ENCODE results near the gene ZNF750. TPM values are rescaled to one million over a fixed set of nuclear protein-coding genes. Genes with fewer than 3 reads are reported as not detected.

ZNF750 gene
- total RNA-seq, 1 experiment from 2014 or later = not detected

DNA sequence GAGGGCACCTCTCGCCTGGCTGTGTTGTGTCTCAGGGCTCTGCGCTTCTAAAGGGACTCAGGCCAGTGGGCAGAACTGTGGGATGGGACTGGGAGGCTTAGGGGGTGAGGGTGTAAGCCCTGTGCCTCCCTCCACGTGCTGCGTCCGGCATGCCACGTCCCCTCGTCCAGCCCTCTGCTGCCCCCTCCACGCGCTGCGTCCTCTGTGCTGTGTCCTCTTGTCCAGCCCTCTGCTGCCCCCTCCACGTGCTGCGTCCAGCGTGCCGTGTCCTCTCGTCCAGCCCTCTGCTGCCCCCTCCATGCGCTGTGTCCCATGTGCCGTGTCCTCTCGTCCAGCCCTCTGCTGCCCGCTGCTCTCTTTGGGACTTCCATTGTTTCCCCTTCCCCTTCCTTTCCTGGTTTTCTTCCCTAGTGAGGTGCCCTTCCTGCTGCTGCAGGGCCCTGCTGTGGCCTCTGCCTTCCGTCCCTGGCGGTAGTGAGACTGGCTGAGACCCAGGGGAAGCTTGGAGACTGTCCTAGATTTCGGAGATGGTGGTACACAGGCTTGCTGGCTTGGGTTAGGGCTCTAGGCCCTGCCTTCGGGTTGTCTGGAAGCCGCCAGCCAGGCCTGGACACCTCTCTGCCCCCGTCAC lies 6.4 kb upstream of the ZNF750 start:
- CTCF ChIA-PET = no interaction called here
- POLR2A ChIA-PET (ENCODE audit: low non-redundant PET) = no interaction called here
- Histone ChIP-seq H3K27me3 (replicated peaks; ENCODE audit: insufficient read depth, low read depth, low read length, poor library complexity) (no peaks in the 10 kb centered on the region), H3K4me3 (ENCODE audit: low read depth, low read length, poor library complexity, severe bottlenecking) (no peak overlapping the region), H3K27ac (ENCODE audit: low read depth, low read length, poor library complexity, severe bottlenecking) (no peak overlapping the region), H3K9me3 (ENCODE audit: low read depth, low read length, poor library complexity, severe bottlenecking) (no peaks in the 10 kb centered on the region), H3K36me3 (ENCODE audit: insufficient read depth, low read length, poor library complexity, severe bottlenecking) (no peaks in the 10 kb centered on the region), H3K4me1 (ENCODE audit: insufficient read depth, low read length, poor library complexity, severe bottlenecking) (no peaks in the 10 kb centered on the region)
- no peak for DNase-seq (ENCODE audit: low spot score)
- BruUV-seq (replicated peaks) = no TSS peak
- intact Hi-C loops (cut with micrococcal nuclease; ENCODE audit: unreplicated experiment) = no loop called here
- no peak for TF ChIP-seq EZH2 (IDR thresholded peaks at IDR 0.05; ENCODE audit: borderline replicate concordance, low read depth, low read length, poor library complexity, severe bottlenecking)
- TF ChIP-seq, protein P1, sequence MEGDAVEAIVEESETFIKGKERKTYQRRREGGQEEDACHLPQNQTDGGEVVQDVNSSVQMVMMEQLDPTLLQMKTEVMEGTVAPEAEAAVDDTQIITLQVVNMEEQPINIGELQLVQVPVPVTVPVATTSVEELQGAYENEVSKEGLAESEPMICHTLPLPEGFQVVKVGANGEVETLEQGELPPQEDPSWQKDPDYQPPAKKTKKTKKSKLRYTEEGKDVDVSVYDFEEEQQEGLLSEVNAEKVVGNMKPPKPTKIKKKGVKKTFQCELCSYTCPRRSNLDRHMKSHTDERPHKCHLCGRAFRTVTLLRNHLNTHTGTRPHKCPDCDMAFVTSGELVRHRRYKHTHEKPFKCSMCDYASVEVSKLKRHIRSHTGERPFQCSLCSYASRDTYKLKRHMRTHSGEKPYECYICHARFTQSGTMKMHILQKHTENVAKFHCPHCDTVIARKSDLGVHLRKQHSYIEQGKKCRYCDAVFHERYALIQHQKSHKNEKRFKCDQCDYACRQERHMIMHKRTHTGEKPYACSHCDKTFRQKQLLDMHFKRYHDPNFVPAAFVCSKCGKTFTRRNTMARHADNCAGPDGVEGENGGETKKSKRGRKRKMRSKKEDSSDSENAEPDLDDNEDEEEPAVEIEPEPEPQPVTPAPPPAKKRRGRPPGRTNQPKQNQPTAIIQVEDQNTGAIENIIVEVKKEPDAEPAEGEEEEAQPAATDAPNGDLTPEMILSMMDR (conservative IDR thresholded peaks at IDR 0.05; ENCODE audit: low read depth, low read length) = no peak

DNA sequence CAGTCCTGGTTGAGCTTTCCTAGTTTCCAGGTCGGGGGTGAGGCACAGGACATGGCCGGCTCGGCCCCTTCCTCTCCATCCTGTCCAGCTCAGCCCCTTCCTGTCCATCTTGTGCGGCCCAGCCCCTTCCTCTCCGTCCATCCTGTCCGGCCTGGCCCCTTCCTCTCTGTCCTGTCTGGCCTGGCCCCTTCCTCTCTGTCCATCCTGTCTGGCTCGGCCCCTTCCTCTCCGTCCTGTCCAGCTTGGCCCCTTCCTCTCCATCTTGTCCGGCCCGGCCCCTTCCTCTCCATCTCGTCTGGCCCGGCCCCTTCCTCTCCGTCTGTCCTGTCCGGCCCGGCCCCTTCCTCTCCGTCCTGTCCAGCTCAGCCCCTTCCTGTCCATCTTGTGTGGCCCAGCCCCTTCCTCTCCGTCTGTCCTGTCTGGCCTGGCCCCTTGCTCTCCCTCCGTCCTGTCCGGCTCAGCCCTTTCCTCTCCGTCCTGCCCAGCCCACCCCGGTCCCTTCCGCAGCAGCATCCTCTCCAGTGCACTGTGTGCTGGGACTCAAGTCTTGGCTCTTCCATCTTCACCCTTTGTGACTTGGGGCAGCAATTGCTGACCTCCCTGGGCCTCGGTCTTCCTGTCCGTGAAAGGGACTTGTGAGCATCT lies 5.5 kb upstream of the ZNF750 start:
- CTCF ChIA-PET = no interaction called here
- intact Hi-C loops (cut with micrococcal nuclease; ENCODE audit: unreplicated experiment) = no loop called here
- Histone ChIP-seq H3K27ac (ENCODE audit: low read depth, low read length, poor library complexity, severe bottlenecking) (no peak overlapping the region), H3K27me3 (replicated peaks; ENCODE audit: insufficient read depth, low read depth, low read length, poor library complexity) (no peaks in the 10 kb centered on the region), H3K36me3 (ENCODE audit: insufficient read depth, low read length, poor library complexity, severe bottlenecking) (no peaks in the 10 kb centered on the region), H3K4me3 (ENCODE audit: low read depth, low read length, poor library complexity, severe bottlenecking) (no peak overlapping the region), H3K4me1 (ENCODE audit: insufficient read depth, low read length, poor library complexity, severe bottlenecking) (no peaks in the 10 kb centered on the region), H3K9me3 (ENCODE audit: low read depth, low read length, poor library complexity, severe bottlenecking) (no peaks in the 10 kb centered on the region)
- POLR2A ChIA-PET (ENCODE audit: low non-redundant PET) = no interaction called here
- no TSS peak for BruUV-seq (replicated peaks)
- TF ChIP-seq EZH2 (IDR thresholded peaks at IDR 0.05; ENCODE audit: borderline replicate concordance, low read depth, low read length, poor library complexity, severe bottlenecking) = no peak
- TF ChIP-seq, protein P1 (conservative IDR thresholded peaks at IDR 0.05; ENCODE audit: low read depth, low read length) = no peak
- DNase-seq (ENCODE audit: low spot score) = no peak

DNA sequence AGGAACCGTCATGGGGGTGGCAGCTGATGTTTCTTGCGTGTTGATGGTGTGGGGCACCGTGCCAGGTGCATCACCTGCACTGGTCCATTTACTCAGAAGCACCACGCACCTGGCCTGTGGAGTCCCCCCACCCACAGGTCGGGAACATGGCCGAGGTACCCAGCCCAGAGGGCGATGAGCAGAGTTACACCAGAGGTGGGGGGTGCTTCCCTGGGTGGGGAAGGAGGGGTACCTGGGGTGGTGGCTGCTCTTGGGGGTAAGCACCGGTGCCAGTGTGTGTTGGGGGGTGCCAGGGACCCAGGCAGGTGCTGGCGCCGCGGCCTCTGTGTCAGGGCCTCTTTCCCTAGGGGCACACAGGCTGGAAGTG lies 5.0 kb upstream of the ZNF750 start:
- ChIA-PET POLR2A (ENCODE audit: low non-redundant PET) (interaction anchor here (0.6 kb wide), 1 partner anchor 221 kb away, joined by 3 read pairs; no protein-coding TSS in a partner anchor), CTCF (no interaction called here)
- no peak overlapping the region for H3K4me3 ChIP-seq (ENCODE audit: low read depth, low read length, poor library complexity, severe bottlenecking)
- TF ChIP-seq, protein P1 (conservative IDR thresholded peaks at IDR 0.05; ENCODE audit: low read depth, low read length) = no peak
- TF ChIP-seq EZH2 (IDR thresholded peaks at IDR 0.05; ENCODE audit: borderline replicate concordance, low read depth, low read length, poor library complexity, severe bottlenecking) = no peak
- BruUV-seq (replicated peaks) = no TSS peak
- no peak overlapping the region for H3K27ac ChIP-seq (ENCODE audit: low read depth, low read length, poor library complexity, severe bottlenecking)
- H3K4me1 ChIP-seq (ENCODE audit: insufficient read depth, low read length, poor library complexity, severe bottlenecking) = no peaks in the 10 kb centered on the region
- no peaks in the 10 kb centered on the region for H3K9me3 ChIP-seq (ENCODE audit: low read depth, low read length, poor library complexity, severe bottlenecking)
- H3K27me3 ChIP-seq (replicated peaks; ENCODE audit: insufficient read depth, low read depth, low read length, poor library complexity) = no peaks in the 10 kb centered on the region
- no peaks in the 10 kb centered on the region for H3K36me3 ChIP-seq (ENCODE audit: insufficient read depth, low read length, poor library complexity, severe bottlenecking)
- intact Hi-C loops (cut with micrococcal nuclease; ENCODE audit: unreplicated experiment) = no loop called here
- DNase-seq (ENCODE audit: low spot score) = no peak
